ENCODE measurements around the gene FRMD7. TPM values are rescaled to one million over a fixed set of nuclear protein-coding genes. Genes with fewer than 3 reads are reported as not detected.

The FRMD7 gene
- total RNA-seq, 3 donors from 2014 or later: not detected

- Mint-ChIP-seq H3K4me1 (ENCODE audit: low read depth) (peaks cover 62% of the 10 kb centered on the region), H3K36me3 (ENCODE audit: insufficient read depth) (peaks cover 7% of the 10 kb centered on the region), H3K9me3 (no peaks in the 10 kb centered on the region), H3K4me3 (no peak overlapping the region), H3K27me3 (ENCODE audit: low read depth) (no peaks in the 10 kb centered on the region)
- no peak for ATAC-seq
- no peak for DNase-seq
Measured at GRCh38 chrX:132033166-132033565, 94.7 kb downstream of the FRMD7 start.

- Mint-ChIP-seq H3K4me1 (ENCODE audit: low read depth) (peaks cover 61% of the 10 kb centered on the region), H3K27me3 (ENCODE audit: low read depth) (no peaks in the 10 kb centered on the region), H3K9me3 (no peaks in the 10 kb centered on the region), H3K4me3 (no peak overlapping the region), H3K36me3 (ENCODE audit: insufficient read depth) (peaks cover 11% of the 10 kb centered on the region)
- DNase-seq (no peak), ATAC-seq (no peak)
Measured at GRCh38 chrX:132031867-132032266, 96.0 kb downstream of the FRMD7 start.

GRCh38 chrX:132030264-132030663 lies 97.6 kb downstream of the FRMD7 start:
- Mint-ChIP-seq H3K27me3 (ENCODE audit: low read depth) (no peaks in the 10 kb centered on the region), H3K4me3 (no peak overlapping the region), H3K36me3 (ENCODE audit: insufficient read depth) (peaks cover 11% of the 10 kb centered on the region), H3K9me3 (no peaks in the 10 kb centered on the region), H3K4me1 (ENCODE audit: low read depth) (peaks cover 63% of the 10 kb centered on the region)
- ATAC-seq (no peak), DNase-seq (no peak)

Other genes with a start within 250 kb of the FRMD7 start
- 10 to 100 TPM; 42.7 to 51.9 (median 50.7) TPM for gene STK26, start 104.7 kb downstream of the FRMD7 start, total RNA-seq
- 10 to 100 TPM; 31.0 to 34.1 (median 31.6) TPM for gene RAP2C, start 91.4 kb upstream of the FRMD7 start, total RNA-seq

All from activated T-cell treated with anti-CD3 and anti-CD28 coated beads, Interleukin-2, amount 50 U/mL, for 4 hours (primary cell).